GM12873 (cell line): ENCODE measurements around the gene RABGAP1.

Experiments
- CTCF ChIP-seq: IDR thresholded peaks from 2 replicates; pipeline ENCODE4 v1.5.1; 2012; ENCODE audit warnings: low read depth, mild to moderate bottlenecking, moderate library complexity, low read length, control low read depth; ENCODE audit not compliant: insufficient read depth; ENCODE audit errors: missing control alignments

RABGAP1 gene

GRCh38 chr9:123053046-123053445, 112.2 kb downstream of the RABGAP1 start:
- no peak for TF ChIP-seq CTCF

- TF ChIP-seq CTCF = no peak
Measured at GRCh38 chr9:123053711-123054110, 112.9 kb downstream of the RABGAP1 start.

DNA sequence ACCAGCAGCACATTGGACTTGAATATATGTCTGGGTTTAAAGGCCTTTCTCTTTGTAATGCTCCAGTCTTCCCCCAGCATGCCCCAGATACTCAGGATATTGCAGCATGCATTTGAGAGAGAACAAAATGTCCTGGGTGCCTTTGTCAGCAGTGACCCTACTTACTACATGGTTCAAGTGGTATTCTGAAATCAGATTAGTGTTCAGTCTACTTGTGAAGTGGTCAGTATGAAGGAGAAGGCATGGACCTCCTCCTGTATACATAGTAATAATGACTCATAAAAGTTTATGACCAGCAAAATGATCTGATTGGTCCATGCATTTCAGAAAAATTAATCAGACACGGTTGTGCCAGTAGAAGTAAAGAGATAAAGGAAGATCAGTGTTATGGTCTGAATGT, 118.0 kb downstream of the RABGAP1 start:
- TF ChIP-seq CTCF = no peak

GRCh38 chr9:123059472-123060220, 118.8 kb downstream of the RABGAP1 start:
- TF ChIP-seq CTCF = no peak

DNA sequence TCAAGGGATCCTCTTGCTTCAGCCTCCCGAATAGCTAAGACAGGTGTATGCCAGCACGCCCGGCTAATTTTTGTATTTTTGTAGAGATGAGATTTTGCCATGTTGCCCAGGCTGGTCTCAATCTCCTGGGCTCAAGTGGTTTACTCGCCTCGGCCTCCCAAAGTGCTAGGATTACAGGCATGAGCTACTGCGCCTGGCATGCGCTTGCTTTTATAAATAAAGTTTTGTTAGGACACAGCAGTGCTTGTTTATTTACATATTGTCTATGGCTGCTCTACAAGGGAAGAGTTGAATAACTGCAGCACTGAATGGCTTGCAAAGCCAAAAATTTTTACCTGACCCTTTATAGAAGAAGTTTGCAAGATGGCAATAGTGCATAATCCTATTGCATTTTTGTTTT, 120.4 kb downstream of the RABGAP1 start:
- no peak for TF ChIP-seq CTCF

DNA sequence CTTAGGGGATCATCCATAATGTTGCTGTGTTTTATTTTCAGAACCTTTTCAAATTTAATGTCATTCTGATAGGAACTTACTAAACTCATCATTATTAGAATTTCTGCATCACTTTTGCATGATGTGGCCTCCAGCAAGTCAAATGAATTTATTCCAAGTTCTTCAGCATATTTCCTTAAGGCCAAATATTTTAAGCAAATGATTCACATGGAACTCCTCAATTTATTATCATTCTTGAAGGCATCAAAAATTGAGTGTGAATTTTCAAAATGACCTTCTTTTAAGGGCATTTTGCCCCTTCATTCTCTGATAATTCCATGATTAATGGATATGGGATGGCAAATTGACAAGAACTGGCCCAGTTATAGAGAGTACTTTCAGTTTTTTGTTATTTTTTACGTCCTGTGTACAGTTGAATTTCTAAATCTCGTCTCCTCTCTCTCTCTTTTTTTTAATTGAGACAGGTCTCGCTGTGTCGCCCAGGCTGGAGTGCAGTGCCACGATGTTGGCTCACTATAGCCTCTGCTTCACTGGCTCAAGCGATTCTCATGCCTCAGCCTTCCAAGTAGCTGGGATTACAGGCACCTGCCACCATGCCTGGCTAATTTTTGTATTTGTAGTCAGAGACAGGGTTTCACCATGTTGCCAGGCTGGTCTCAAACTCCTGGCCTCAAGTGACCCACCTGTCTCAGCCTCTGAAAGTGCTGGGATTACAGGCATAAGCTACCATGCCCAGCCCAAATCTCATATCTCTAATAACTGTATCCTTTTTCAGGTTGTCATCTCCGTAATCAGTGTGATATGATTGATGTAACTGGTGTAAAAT, 121.7 kb downstream of the RABGAP1 start:
- TF ChIP-seq CTCF = no peak

- TF ChIP-seq CTCF = no peak
Measured at GRCh38 chr9:123063177-123063598, 122.4 kb downstream of the RABGAP1 start.
